HG02840 (cell line): Measurements from ENCODE around the gene ABHD16A.
A peak's percentile ranks its signal among the peaks of the same experiment; 100 is the strongest.

ENCODE experiments used
- ATAC-seq: cut with Tn5 transposase; IDR thresholded peaks from one replicate; pipeline ENCODE4 v1.9.1; 2021; ENCODE audit warnings: mild to moderate bottlenecking, moderate library complexity, moderate number of reproducible peaks; ENCODE audit not compliant: unreplicated experiment, low FRiP score

Gene ABHD16A

DNA sequence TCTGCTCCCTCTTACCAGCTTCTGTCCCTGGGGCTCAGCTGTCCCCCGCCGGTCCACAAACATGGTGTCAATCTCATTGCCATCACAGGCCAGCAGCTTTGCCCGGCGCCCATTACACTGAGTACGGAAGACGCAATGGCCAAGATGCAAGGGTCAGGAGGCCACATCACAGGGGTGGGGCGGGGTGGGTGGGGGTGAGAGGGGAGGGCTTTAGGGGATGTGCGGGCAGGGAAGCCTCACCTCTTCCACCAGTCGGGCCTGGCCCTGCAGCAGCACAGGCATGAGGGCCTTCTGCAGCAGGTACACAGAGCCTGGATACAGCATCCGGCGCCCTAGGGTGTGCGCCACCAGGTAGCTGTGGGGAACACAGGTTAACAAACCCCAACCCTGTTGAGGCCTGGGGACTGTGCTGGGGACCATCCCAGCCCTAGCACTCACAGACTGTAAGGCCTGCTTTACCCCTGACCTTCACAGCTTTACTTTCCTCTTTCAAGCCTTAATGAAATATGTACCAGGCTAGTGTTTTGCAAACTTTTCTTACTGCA lies 11.5 kb downstream of the ABHD16A start:
- no peak for ATAC-seq

DNA sequence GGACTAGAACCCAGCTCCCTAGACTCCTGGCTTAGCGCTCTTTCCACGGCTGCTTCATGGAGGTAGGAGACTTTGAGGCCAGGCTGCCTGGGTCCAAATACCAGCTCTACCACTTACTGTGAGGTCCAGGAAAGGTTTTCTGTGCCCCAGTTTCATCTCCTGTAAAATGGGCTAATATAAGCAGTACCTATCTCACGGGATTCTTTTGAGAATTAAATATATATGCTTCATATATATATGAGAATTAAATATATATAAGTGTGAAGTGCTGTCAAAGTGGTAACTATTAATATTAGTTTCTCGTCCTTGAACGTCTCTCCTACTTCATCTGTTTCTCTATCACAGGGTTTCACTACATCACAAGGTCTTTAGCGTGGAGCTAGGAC lies 12.1 kb downstream of the ABHD16A start:
- ATAC-seq: no peak

DNA sequence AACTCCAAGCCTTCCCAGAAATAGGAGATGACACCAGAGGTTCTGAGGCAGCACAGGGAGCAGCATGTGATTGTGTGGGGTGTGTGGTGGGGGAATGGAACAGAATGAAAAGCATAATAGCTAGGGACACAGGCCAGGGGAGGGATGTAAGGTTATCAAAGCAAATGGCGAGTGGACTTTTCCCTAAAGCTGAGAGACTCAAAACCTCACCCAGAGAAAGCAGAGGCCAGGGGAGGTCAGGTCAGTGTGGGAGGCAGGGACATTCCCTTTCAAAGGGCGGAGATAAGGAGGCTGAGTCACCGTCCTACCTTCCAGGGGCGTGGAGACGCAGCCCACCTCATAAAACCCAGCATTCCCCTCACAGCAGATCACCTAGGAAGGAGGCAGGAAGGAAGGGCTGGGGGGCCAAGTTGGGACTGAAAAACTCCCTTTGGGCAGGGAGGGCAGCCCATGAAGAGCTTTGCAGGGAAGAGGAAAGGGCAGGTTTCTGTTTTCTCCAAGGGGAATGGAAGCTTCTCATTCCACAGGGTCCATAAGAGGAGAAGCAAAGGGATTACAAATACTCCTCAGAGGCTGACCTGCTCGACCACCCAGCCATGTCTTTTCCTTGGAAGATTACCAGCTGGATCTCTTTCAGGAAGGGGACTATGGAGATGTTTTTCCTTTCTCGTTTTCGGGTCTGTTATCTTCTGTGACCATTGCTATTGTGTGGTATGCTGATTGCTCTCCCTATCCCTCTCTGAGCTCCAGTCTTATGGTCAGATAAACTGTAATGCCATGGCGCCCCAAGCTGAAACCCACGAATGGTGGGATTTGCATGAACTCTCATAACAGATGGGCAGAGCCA lies 12.7 kb downstream of the ABHD16A start:
- no peak for ATAC-seq

DNA sequence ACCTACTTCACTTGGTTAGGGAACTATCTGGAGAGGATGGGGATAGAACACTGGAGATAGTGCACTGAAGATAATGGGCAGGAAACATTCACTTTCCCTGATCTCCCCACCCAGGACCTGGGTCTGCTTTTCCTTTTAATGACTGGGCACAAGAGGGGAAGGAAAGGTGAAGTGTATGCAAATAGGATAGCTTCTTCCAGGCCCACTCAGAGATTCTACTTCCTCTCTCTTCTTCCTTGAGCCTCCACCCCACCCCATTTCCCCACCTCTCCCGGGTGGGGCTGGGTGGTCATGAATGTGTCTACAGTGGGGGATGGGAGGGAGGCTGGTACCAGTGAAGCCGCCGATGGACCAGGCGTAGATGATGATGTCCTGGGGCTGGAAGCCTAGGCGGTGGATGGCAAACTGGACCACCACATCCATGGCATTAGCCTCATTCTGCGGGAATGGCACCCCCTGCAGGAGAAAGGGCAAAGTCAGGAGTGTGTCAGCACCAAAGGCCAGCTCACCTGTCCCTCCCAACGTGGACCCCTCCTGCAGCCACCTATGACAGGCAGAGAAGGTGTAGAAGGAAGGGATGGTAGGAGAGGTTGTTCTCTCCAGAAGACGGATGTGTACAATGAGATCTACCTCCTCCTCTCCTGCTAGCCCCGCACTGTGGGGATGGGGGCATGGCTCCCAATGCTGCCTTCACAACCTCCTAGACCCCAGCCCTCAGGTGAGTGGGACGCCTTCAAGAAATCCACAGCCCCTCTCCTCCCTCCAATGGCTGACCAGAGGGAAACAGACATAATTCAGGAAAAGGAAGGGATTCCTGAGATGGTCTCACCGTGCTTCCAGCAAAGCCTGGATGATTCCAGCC lies 13.6 kb downstream of the ABHD16A start:
- ATAC-seq: no peak

DNA sequence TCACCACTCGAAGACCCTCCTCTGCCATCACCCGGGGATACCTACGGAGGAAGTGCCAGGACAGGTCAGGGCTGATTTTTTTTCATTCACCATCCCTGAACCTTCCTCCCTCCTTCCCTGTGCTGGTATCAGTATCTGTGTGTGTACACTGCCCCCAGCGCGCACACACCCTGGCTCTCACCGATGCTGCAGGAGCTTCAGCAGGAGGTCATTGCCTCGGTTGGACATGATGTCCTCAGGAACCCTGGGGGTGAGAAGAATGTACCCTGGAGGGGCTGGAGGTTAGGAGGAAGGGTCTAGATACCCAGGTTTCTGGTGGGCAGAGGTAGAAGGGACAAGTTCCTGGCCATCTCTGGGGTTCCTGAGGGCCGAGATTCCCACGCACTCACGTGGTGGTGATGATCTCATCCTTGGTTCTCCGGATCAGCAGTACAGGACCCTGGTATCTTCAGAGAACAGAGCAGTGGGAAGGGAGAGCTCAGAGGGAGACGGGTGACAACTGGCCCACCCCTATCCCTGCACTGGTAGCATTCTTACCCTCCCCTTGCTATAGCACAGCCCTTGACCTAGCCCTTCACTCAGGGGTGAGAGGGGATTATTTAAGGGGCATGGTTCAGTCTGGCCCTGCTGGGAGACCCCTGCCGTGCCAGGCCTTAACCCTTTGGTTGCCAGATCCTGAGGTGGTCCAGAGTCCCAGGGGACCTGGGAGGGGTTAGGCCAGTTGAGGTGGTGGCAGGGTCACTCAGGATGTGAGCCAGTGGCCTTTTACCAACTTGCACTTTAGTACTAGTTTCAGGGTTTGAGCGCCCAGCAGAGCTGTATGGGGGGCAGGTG lies 15.0 kb downstream of the ABHD16A start:
- ATAC-seq: no peak

DNA sequence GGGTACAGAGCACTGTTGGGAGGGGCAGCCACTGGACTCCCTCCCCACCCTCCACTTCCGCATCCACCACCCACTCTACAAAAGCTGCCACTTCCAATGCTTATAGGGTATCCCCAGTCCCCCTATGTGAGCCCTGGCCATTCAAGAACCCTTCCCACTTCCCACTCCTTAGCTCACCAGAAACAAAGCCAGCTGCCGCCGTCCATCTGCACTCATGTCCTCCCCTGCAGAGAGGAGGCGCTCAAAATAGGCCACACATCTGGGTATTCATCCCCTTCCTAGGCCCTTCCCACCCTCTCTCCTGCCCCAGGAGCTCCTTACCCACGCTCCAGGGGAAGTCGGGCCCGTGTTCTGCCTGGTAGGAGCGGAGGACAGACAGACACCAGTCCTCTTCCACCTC lies 15.8 kb downstream of the ABHD16A start:
- ATAC-seq: no peak

DNA sequence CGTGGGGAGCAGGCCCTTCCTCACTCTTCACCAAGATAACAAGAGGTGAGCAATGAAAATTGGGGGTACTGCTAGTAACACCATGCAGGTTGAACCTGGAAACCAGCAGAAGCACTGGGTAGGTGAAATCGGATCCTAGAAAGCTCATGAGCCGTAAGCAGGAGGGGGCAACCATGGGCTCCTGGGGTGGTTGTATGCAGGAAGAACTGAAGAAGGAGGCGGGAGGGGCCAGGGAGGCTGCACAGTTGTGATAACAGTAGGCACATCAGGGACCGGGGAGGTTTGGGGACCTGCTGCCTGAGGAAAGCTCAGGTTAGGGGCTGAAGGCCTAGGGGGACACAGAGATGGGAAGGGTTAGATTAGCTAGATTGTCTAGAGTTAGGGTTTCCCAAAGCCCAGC lies 16.6 kb downstream of the ABHD16A start:
- ATAC-seq: no peak

DNA sequence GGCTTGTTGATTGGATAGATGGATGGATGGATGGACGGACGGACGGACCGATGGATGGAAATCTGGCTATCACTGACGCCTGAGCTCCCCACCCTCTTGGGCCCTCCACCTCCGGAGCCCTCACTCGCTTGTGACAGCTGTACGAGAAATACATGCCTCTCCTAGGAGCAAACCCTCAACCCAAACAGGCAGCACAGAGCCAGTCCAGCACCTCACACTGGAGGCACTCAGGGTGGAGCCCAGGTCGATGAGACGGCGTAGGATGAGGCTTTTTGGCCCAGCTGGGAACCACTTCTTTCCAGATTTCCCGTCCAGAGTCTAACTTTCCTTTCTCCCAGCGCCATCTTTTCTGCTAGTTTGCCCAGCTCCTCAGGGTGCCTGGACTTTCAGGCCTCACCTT lies 19.5 kb downstream of the ABHD16A start:
- ATAC-seq: no peak

DNA sequence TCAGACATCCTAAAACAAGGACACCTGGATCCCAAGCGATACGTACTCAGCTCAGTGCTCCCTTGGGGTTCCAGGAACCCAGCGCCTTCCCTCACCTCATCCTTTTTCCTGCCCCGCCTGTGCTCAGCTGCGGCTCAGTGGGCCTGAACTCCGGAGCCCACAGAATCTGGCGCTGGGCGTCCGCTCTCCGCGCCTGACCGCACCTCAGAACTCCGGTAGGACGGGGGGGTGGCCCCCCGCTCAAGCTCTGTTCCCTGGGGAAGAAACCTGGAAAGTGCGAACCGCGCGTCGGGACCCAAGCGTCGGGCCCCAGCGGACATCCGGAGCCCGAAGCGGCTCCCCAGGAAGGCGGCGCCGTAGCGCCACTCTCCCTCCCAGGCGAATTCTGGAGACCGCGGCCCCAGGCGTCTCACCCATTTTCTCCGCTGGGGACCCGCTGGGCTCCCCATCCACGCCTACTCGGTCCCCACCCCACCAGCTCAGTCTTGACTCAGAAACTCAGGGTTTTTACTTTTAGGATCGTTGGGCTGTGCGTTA lies 21.9 kb downstream of the ABHD16A start:
- no peak for ATAC-seq

DNA sequence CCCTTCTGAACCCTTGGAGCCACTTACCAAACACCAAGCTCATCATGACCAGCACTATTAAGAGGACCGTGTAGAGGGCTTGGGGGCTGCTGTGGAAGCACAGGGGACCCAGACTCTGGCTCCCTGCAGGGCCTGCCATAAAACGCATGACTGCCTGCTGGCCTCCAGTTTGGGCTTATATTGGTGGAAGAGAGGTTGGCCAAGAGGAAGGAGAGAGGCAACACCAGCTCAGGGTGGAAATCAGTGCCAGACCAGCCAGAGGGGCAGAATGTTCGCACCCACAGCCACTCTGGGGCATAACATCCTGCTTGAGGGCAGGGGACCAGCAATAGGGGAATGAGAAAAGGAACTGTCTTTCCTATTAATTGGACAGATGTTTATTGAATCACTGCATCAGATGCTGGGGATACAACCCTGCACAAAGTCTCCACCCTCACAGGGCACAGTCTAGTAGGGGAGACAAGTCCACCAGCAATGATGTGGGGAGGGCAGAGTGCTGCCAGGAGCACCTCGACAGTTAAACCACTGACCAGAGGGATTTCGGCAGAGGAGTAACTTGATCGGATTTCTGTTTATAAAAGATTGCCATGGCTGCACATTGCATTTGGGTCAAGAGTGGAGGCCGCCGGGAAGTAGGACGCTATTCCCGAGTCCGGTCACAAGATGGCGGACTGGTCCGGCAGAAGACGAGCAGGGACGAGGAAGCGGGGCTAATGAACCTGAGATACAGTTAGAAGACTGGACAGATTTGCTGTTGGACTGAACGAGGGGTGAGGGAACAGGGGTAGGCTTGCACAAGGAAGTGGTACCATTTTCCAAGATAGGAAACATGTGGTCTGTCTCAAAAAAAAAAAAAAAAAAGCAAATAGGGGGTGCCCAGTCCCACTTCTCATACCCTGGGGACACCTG lies 22.6 kb downstream of the ABHD16A start, which contains the start of gene LY6G5C:
TSS of gene LY6G5C (minus strand) at position 842 of the 909 bp plus-strand sequence. CDS start at position 148, 694 bp downstream.
- no peak for ATAC-seq

DNA sequence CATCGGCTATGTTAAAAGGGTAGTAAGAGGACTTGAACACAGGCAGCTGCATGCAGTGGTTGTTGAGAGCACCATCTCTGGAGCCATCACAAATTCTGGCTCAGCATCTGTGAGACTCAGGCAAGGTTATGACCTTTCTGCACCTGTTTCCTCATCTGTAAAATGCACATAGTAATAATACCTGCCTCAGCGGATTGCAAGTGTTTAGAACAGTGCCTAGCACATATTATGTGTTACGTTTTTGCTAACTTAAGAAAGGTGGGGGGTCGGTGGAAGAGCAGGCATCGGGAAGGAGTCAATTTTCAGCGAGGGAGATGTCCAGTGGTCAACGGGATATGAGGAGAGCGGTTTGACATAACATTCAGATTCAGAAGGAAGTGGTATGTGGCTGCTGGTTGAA lies 25.2 kb downstream of the ABHD16A start:
- ATAC-seq: no peak

DNA sequence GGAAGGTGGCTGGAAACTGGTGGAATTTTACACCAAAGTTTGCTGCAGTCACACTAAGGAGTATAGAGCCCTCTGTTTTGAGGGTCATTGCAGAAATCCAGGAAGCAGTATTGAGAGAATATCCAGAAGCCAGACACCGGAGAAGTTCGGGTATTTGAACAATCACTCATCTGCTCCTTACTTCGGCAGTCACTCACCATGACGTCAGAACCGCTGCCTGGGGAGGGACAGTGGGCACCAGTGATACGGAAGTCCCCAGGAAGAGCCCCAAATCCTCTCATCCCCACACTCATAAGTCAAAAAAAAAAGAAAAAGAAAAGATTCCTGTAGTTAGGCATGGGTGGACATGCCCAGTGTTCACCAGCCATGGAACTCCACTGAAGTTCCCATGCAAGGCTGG lies 26.2 kb downstream of the ABHD16A start:
- ATAC-seq: no peak

DNA sequence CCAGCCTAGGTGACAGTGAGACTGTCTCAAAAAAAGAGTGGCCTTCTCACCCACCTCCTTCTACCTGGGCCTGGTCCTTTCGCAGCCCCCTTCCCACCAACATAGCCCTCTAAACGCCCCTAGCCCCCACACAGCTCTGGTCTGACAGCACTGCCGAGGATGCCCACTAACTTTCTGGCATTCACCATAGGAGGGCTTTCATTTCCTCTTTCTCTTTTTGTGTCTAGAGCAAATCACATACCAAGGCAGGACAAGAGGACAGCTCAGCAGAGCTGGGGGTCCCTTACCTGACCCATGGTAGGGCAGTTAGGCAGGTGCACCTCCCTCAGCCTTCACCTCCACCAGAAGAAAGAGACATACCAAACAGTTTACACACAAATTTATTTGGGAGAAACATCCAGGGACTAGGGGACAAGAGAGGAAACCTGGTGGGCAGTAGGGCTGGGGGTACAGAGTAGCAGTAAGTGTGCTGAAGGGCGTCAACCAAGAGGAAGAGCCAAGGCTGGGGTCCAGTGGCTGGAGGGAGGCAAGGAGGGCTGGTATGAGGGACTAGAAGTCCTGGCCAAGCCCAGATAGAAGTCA lies 26.7 kb downstream of the ABHD16A start:
- ATAC-seq: no peak

DNA sequence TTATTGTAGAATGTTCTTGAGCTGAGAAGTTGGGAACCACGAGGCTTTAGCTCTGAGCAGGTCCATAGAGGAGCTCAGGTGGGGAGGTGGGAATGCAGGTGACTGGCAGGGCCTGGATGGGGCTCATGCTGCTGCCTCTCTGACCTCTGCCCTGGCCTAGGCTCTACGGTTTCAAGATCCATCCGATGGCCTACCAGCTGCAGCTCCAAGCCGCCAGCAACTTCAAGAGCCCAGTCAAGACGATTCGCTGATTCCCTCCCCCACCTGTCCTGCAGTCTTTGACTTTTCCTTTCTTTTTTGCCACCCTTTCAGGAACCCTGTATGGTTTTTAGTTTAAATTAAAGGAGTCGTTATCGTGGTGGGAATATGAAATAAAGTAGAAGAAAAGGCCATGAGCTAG lies 33.4 kb downstream of the ABHD16A start, which contains the start of gene LY6G5B:
TSS of gene LY6G5B (plus strand) at position 301 of the 400 bp plus-strand sequence. CDS start 975 bp downstream, outside the sequence.
- ATAC-seq: no peak

DNA sequence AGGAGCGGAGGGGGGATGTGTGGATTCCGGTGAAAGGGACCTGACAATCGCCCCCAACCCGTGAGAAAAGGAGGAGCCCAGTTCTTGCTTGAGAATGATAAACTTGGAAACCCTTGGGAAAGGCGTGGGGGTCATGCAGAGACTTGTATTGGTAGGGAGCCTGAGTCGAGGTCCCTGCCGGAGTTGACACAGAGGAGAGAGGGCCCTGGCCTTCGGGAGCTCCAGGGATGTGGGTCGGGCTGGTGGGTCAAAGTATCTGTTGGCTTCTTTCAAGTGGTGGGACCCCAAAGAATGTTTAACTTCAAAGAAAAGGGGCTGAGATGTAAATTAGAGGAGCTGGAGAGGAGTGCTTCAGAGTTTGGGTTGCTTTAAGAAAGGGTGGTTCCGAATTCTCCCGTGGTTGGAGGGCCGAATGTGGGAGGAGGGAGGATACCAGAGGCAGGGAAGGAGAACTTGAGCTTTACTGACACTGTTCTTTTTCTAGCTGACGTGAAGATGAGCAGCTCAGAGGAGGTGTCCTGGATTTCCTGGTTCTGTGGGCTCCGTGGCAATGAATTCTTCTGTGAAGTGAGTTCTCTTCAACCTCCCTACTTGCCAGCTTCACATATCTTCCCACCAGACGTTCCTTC lies 36.7 kb downstream of the ABHD16A start:
- ATAC-seq: no peak

DNA sequence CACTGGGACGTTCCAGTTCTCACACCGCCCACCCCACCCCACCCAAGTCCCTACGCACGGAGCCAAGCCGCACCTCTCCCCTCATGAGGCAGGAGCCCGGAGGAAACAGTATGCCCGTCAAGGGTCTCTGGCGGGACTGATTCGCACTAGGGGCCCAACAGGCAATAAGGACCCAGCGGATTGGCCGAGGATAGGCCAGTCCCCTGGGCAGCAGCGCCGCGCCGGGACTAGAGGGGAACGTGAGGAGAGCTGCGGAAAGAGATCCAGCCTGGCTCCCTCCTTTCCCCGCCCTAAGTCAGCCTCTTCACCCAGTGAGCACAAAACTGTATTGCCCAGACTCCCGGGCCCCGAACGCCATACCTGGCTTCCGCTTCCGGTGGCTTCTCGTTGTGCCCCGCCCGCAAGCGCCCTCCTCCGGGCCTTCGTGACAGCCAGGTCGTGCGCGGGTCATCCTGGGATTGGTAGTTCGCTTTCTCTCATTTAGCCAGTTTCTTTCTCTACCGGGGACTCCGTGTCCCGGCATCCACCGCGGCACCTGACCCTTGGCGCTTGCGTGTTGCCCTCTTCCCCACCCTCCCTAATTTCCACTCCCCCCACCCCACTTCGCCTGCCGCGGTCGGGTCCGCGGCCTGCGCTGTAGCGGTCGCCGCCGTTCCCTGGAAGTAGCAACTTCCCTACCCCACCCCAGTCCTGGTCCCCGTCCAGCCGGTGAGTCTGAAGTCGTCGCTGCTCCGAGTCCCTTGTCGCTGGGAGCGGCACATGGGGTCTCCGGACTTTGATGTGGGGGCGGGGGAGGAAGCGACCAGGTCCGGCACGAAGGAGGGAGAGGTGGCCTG lies 37.4 kb downstream of the ABHD16A start, which contains the start of gene CSNK2B:
TSS of gene CSNK2B (plus strand) at position 580 of the 836 bp plus-strand sequence. CDS start 752 bp downstream, outside the sequence.
- peak; percentile 79 for ATAC-seq
